Mesenchymal stem cell (in vitro differentiated cells and primary cell): ENCODE data around the gene STEAP4.
"Not testable (repeated sequence)": the region's sequence is repeated elsewhere in the genome, so short reads cannot be mapped to it uniquely, and the experiment has no call there.

Experiments
- DNase-seq: peaks from one replicate; pipeline ENCODE4 v3.0.0-alpha.2; 2013
- H2AFZ ChIP-seq: one replicate; pipeline ENCODE4 v1.6.1; 2013; ENCODE audit warnings: low read depth, mild to moderate bottlenecking, control low read depth, inconsistent platforms, low read length, moderate library complexity
- H2AK5ac ChIP-seq: 2 replicates; pipeline ENCODE4 v1.6.1; 2013; ENCODE audit warnings: low read length, moderate library complexity, mild to moderate bottlenecking, inconsistent platforms; ENCODE audit not compliant: severe bottlenecking
- H2BK120ac ChIP-seq: one replicate; pipeline ENCODE4 v1.6.1; 2013; ENCODE audit warnings: low read depth, mild to moderate bottlenecking, inconsistent platforms, low read length, moderate library complexity
- H2BK12ac ChIP-seq, 2 experiments: one replicate each; pipeline ENCODE4 v1.6.1; 2013; ENCODE audit warnings: inconsistent platforms in 2 of 2, low read length in 2 of 2, mild to moderate bottlenecking in 2 of 2, moderate library complexity in 2 of 2, control low read depth in 1 of 2
- H2BK15ac ChIP-seq: one replicate; pipeline ENCODE4 v1.6.1; 2013; ENCODE audit warnings: mild to moderate bottlenecking, low read depth, inconsistent platforms; ENCODE audit not compliant: poor library complexity, severe bottlenecking
- H2BK5ac ChIP-seq: 2 replicates; pipeline ENCODE4 v1.6.1; 2013; ENCODE audit warnings: low read depth, mild to moderate bottlenecking, low read length, control low read depth, inconsistent platforms; ENCODE audit not compliant: poor library complexity, severe bottlenecking
- H3K14ac ChIP-seq, 2 experiments: one replicate each; pipeline ENCODE4 v1.6.1; 2013; ENCODE audit warnings: inconsistent platforms in 2 of 2, low read length in 2 of 2, control low read depth in 1 of 2, mild to moderate bottlenecking in 1 of 2, moderate library complexity in 1 of 2
- H3K18ac ChIP-seq, 2 experiments: one replicate each; pipeline ENCODE4 v1.6.1; 2013; ENCODE audit warnings: inconsistent platforms in 2 of 2, low read length in 2 of 2, control low read depth in 1 of 2, low read depth in 1 of 2, mild to moderate bottlenecking in 1 of 2
- H3K23ac ChIP-seq, 2 experiments: one replicate each; pipeline ENCODE4 v1.6.1; 2013; ENCODE audit warnings: inconsistent platforms in 2 of 2, low read length in 2 of 2, mild to moderate bottlenecking in 2 of 2, moderate library complexity in 2 of 2, control low read depth in 1 of 2
- H3K27ac ChIP-seq: 2 replicates; pipeline ENCODE4 v1.5.1; 2013; ENCODE audit warnings: mild to moderate bottlenecking, moderate library complexity, low read length, control low read depth, inconsistent platforms; ENCODE audit not compliant: poor library complexity, severe bottlenecking
- H3K27me3 ChIP-seq, 2 experiments: 2 replicates each; pipeline versions ENCODE4 v1.6.1 to v1.7.0; 2013; ENCODE audit warnings: low read length in 2 of 2, mild to moderate bottlenecking in 2 of 2, moderate library complexity in 2 of 2, control low read depth in 1 of 2, inconsistent platforms in 1 of 2; ENCODE audit not compliant: control insufficient read depth in 1 of 2, insufficient read depth in 1 of 2
- H3K36me3 ChIP-seq, 2 experiments: 2 replicates each; pipeline versions ENCODE4 v1.6.1 to v1.7.0; 2013; ENCODE audit warnings: low read length in 2 of 2, control low read depth in 1 of 2, inconsistent platforms in 1 of 2, low read depth in 1 of 2, mild to moderate bottlenecking in 1 of 2; ENCODE audit not compliant: insufficient read depth in 2 of 2, control insufficient read depth in 1 of 2
- H3K4ac ChIP-seq, 2 experiments: one replicate each; pipeline ENCODE4 v1.6.1; 2013; ENCODE audit warnings: inconsistent platforms in 2 of 2, low read length in 2 of 2, mild to moderate bottlenecking in 2 of 2, moderate library complexity in 2 of 2, control low read depth in 1 of 2, low read depth in 1 of 2
- H3K4me1 ChIP-seq: 2 replicates; pipeline ENCODE4 v1.6.1; 2013; ENCODE audit warnings: low read depth, low read length, control low read depth; ENCODE audit not compliant: control insufficient read depth, insufficient read depth
- H3K4me2 ChIP-seq: 2 replicates; pipeline ENCODE4 v1.6.1; 2013; ENCODE audit warnings: low read length, mild to moderate bottlenecking, inconsistent platforms; ENCODE audit not compliant: poor library complexity, severe bottlenecking
- H3K4me3 ChIP-seq, 2 experiments: 2 replicates each; pipeline versions ENCODE4 v1.5.1 to v1.7.0; 2013; ENCODE audit warnings: low read length in 2 of 2, mild to moderate bottlenecking in 2 of 2, control low read depth in 1 of 2, low read depth in 1 of 2; ENCODE audit not compliant: insufficient read depth in 1 of 2
- H3K79me1 ChIP-seq: replicated peaks from 2 replicates; pipeline ENCODE4 v1.6.1; 2013; ENCODE audit warnings: mild to moderate bottlenecking, control low read depth, low read length, inconsistent platforms; ENCODE audit not compliant: poor library complexity, severe bottlenecking
- H3K9ac ChIP-seq: 2 replicates; pipeline ENCODE4 v1.7.0; 2013; ENCODE audit warnings: mild to moderate bottlenecking, low read length, moderate library complexity
- H3K9me3 ChIP-seq: 2 replicates; pipeline ENCODE4 v1.7.0; 2013; ENCODE audit warnings: mild to moderate bottlenecking, low read length; ENCODE audit not compliant: control insufficient read depth
- H4K8ac ChIP-seq: one replicate; pipeline ENCODE4 v1.6.1; 2013; ENCODE audit warnings: inconsistent platforms, mild to moderate bottlenecking, low read length, moderate library complexity
- H4K91ac ChIP-seq: one replicate; pipeline ENCODE4 v1.6.1; 2013; ENCODE audit warnings: mild to moderate bottlenecking, low read length, inconsistent platforms
- WGBS: methylation state at CpG from one replicate; pipeline ENCODE4 v1.1.7; 2013; ENCODE audit warnings: mixed read lengths; 5-methylcytosine and 5-hydroxymethylcytosine counted together

STEAP4 gene

GRCh38 chr7:88268858-88269257 lies 37.8 kb downstream of the STEAP4 start:
- 46% methylated on average over 2 of the region's 2 CpGs for WGBS

GRCh38 chr7:88268051-88268450 lies 38.6 kb downstream of the STEAP4 start:
- no peaks in the 10 kb centered on the region for H3K4me1 ChIP-seq
- H3K79me1 ChIP-seq = no peaks in the 10 kb centered on the region
- H3K4ac ChIP-seq = no peak overlapping the region
- no peaks in the 10 kb centered on the region for H3K9me3 ChIP-seq
- no peak overlapping the region for H4K8ac ChIP-seq
- no peak overlapping the region for H2AFZ ChIP-seq
- no peak overlapping the region for H2AK5ac ChIP-seq
- H2BK12ac ChIP-seq = no peak overlapping the region
- H3K27ac ChIP-seq = no peak overlapping the region
- no peaks in the 10 kb centered on the region for H3K36me3 ChIP-seq
- no peak overlapping the region for H3K4me3 ChIP-seq
- no peak overlapping the region for H2BK5ac ChIP-seq
- H3K9ac ChIP-seq = no peak overlapping the region
- WGBS = 48% methylated on average over 2 of the region's 2 CpGs
- H4K91ac ChIP-seq = no peak overlapping the region
- no peak overlapping the region for H2BK120ac ChIP-seq
- H2BK15ac ChIP-seq = no peak overlapping the region
- H3K23ac ChIP-seq = no peak overlapping the region
- H3K18ac ChIP-seq = no peak overlapping the region
- DNase-seq = no peak
- no peak overlapping the region for H3K4me2 ChIP-seq
- H3K27me3 ChIP-seq = no peaks in the 10 kb centered on the region
- H3K14ac ChIP-seq = no peak overlapping the region

More at GRCh38 chr7:88268858-88269257, 37.8 kb downstream of the STEAP4 start:
- H2AK5ac ChIP-seq = no peak overlapping the region
- no peak overlapping the region for H3K18ac ChIP-seq
- no peak overlapping the region for H3K23ac ChIP-seq
- no peaks in the 10 kb centered on the region for H3K79me1 ChIP-seq
- no peak overlapping the region for H2BK5ac ChIP-seq
- no peak overlapping the region for H4K91ac ChIP-seq
- no peaks in the 10 kb centered on the region for H3K4me1 ChIP-seq
- no peak overlapping the region for H2BK12ac ChIP-seq
- H3K4me2 ChIP-seq = no peak overlapping the region
- H2AFZ ChIP-seq = no peak overlapping the region
- H3K27me3 ChIP-seq = no peaks in the 10 kb centered on the region
- H2BK15ac ChIP-seq = no peak overlapping the region
- H3K36me3 ChIP-seq = no peaks in the 10 kb centered on the region
- H3K4me3 ChIP-seq = no peak overlapping the region
- no peak overlapping the region for H3K9ac ChIP-seq
- no peak overlapping the region for H4K8ac ChIP-seq
- no peak overlapping the region for H3K14ac ChIP-seq
- H3K27ac ChIP-seq = no peak overlapping the region
- no peaks in the 10 kb centered on the region for H3K9me3 ChIP-seq
- no peak overlapping the region for H2BK120ac ChIP-seq
- no peak overlapping the region for H3K4ac ChIP-seq
- DNase-seq = no peak

- Histone ChIP-seq H3K4me3 (no peak overlapping the region), H3K36me3 (no peaks in the 10 kb centered on the region)
These were observed 39.3 kb downstream of the STEAP4 start for GRCh38 chr7:88267421-88267820.

GRCh38 chr7:88264987-88265386 lies 41.7 kb downstream of the STEAP4 start:
- not testable (repeated sequence) for H4K91ac ChIP-seq, H2AFZ ChIP-seq, H2AK5ac ChIP-seq, H4K8ac ChIP-seq, H3K4me3 ChIP-seq, H3K14ac ChIP-seq, H3K4ac ChIP-seq, H2BK5ac ChIP-seq, H3K9me3 ChIP-seq, H3K27ac ChIP-seq, H3K4me1 ChIP-seq, H2BK15ac ChIP-seq, H3K23ac ChIP-seq, DNase-seq, H3K18ac ChIP-seq, H3K4me2 ChIP-seq, H3K36me3 ChIP-seq, H3K27me3 ChIP-seq, H2BK12ac ChIP-seq, H3K79me1 ChIP-seq, H3K9ac ChIP-seq, H2BK120ac ChIP-seq
- 88% methylated on average over 3 of the region's 3 CpGs for WGBS

More at GRCh38 chr7:88267421-88267820, 39.3 kb downstream of the STEAP4 start:
- H3K9ac ChIP-seq = no peak overlapping the region
- H2AFZ ChIP-seq = no peak overlapping the region
- H2BK120ac ChIP-seq = no peak overlapping the region
- no peak for DNase-seq
- no peak overlapping the region for H3K14ac ChIP-seq
- no peak overlapping the region for H2BK12ac ChIP-seq
- H3K4me2 ChIP-seq = no peak overlapping the region
- no peaks in the 10 kb centered on the region for H3K9me3 ChIP-seq
- H3K23ac ChIP-seq = no peak overlapping the region
- no peak overlapping the region for H4K91ac ChIP-seq
- H3K4me1 ChIP-seq = no peaks in the 10 kb centered on the region
- H3K27me3 ChIP-seq = no peaks in the 10 kb centered on the region
- no peak overlapping the region for H2BK15ac ChIP-seq
- H3K18ac ChIP-seq = no peak overlapping the region
- H4K8ac ChIP-seq = no peak overlapping the region
- H2BK5ac ChIP-seq = no peak overlapping the region
- H2AK5ac ChIP-seq = no peak overlapping the region
- 90% methylated on average over 4 of the region's 4 CpGs for WGBS
- no peak overlapping the region for H3K27ac ChIP-seq
- no peak overlapping the region for H3K4ac ChIP-seq
- no peaks in the 10 kb centered on the region for H3K79me1 ChIP-seq
